Neural progenitor cell (in vitro differentiated cells): Measurements from ENCODE around the gene KCNN2.

Experiments used
- EZH2 ChIP-seq: fragments of 200-600 bp; sonication (generic); IDR thresholded peaks from 2 replicates; pipeline ENCODE4 v1.6.1; 2017; ENCODE audit warnings: antibody characterized with exemption, mild to moderate bottlenecking, moderate library complexity
- EZH2phosphoT487 ChIP-seq: fragments of 200-600 bp; sonication (generic); IDR thresholded peaks from 2 replicates; pipeline ENCODE4 v1.6.1; 2017; ENCODE audit warnings: antibody characterized with exemption
- TF ChIP-seq, protein P1 (sequence below): fragments of 200-600 bp; sonication (generic); IDR thresholded peaks from 2 replicates; pipeline ENCODE4 v1.5.1; 2017; ENCODE audit warnings: antibody characterized with exemption, mild to moderate bottlenecking

- TF ChIP-seq, protein P1, sequence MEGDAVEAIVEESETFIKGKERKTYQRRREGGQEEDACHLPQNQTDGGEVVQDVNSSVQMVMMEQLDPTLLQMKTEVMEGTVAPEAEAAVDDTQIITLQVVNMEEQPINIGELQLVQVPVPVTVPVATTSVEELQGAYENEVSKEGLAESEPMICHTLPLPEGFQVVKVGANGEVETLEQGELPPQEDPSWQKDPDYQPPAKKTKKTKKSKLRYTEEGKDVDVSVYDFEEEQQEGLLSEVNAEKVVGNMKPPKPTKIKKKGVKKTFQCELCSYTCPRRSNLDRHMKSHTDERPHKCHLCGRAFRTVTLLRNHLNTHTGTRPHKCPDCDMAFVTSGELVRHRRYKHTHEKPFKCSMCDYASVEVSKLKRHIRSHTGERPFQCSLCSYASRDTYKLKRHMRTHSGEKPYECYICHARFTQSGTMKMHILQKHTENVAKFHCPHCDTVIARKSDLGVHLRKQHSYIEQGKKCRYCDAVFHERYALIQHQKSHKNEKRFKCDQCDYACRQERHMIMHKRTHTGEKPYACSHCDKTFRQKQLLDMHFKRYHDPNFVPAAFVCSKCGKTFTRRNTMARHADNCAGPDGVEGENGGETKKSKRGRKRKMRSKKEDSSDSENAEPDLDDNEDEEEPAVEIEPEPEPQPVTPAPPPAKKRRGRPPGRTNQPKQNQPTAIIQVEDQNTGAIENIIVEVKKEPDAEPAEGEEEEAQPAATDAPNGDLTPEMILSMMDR, result no peak
- TF ChIP-seq EZH2 (no peak), EZH2phosphoT487 (no peak)
Measured at GRCh38 chr5:114369680-114370417, 8.0 kb downstream of the KCNN2 start.
